Esophagus squamous epithelium (tissue), 4 donors: ENCODE data around the gene DCTN2.

Source experiments
- POLR2A ChIP-seq, 4 donors: fragments of 450-650 bp; IDR thresholded peaks; one replicate each; pipeline ENCODE4 v1.6.1; 2017; ENCODE audit warnings: antibody characterized with exemption in 4 of 4, mild to moderate bottlenecking in 4 of 4, moderate library complexity in 3 of 4
- TF ChIP-seq, protein P1 (sequence below), 6 experiments: fragments of 450-650 bp in 4 of 6; fragments of 200-600 bp in 2 of 6; sonication (generic) in 2 of 6; IDR thresholded peaks; one replicate each; pipeline ENCODE4 v1.5.1; 2016 to 2019; ENCODE audit warnings: antibody characterized with exemption in 6 of 6, mild to moderate bottlenecking in 4 of 6, moderate library complexity in 4 of 6

DNA sequence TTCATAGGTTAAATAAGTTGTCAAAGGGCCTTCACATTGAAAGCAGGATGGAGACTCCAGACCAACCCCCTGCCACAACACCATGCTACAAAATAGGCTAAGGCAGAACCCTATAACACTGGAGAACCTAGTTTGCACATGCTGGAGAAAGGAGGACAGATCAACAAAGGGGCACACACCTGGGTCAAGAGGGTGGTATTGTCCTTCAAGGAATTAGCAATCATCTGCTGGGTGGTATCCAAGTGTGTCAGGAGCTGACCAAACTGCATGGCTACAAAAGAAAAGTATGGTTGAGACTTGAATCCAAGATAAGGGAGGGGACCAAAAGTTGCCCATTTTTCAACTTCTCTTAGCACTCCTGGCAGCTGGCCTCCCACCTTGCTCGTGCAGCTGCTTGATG lies 15.2 kb downstream of the DCTN2 start:
- TF ChIP-seq, protein P1, sequence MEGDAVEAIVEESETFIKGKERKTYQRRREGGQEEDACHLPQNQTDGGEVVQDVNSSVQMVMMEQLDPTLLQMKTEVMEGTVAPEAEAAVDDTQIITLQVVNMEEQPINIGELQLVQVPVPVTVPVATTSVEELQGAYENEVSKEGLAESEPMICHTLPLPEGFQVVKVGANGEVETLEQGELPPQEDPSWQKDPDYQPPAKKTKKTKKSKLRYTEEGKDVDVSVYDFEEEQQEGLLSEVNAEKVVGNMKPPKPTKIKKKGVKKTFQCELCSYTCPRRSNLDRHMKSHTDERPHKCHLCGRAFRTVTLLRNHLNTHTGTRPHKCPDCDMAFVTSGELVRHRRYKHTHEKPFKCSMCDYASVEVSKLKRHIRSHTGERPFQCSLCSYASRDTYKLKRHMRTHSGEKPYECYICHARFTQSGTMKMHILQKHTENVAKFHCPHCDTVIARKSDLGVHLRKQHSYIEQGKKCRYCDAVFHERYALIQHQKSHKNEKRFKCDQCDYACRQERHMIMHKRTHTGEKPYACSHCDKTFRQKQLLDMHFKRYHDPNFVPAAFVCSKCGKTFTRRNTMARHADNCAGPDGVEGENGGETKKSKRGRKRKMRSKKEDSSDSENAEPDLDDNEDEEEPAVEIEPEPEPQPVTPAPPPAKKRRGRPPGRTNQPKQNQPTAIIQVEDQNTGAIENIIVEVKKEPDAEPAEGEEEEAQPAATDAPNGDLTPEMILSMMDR (IDR thresholded peaks at IDR 0.05), result no peak
- no peak for TF ChIP-seq POLR2A (IDR thresholded peaks at IDR 0.05)
